Thoracic aorta (tissue), 2 donors: Measurements from ENCODE around the gene RTKN. TPM values are rescaled to one million over a fixed set of nuclear protein-coding genes. Genes with fewer than 3 reads are reported as not detected.
"Not testable (repeated sequence)": the region's sequence is repeated elsewhere in the genome, so short reads cannot be mapped to it uniquely, and the experiment has no call there.

Source experiments
- ATAC-seq: fragments of 150-250 bp; one replicate; pipeline ENCODE4 v1.8.0; 2017; ENCODE audit warnings: low read depth; ENCODE audit not compliant: insufficient number of reproducible peaks, low FRiP score
- DNase-seq: peaks from one replicate; pipeline ENCODE4 v3.0.0-alpha.2; 2020; ENCODE audit warnings: low spot score
- H3K27ac ChIP-seq, 2 donors: fragments of 200-600 bp; sonication (generic); 1 replicate in 1 of 2; 2 replicates in 1 of 2; pipeline ENCODE4 v1.5.1; 2016; ENCODE audit warnings: mild to moderate bottlenecking in 2 of 2, moderate library complexity in 2 of 2
- H3K27me3 ChIP-seq: fragments of 200-600 bp; sonication (generic); replicated peaks from 2 replicates; pipeline ENCODE4 v1.6.0; 2016; ENCODE audit warnings: mild to moderate bottlenecking; ENCODE audit not compliant: insufficient read depth
- H3K36me3 ChIP-seq: fragments of 200-600 bp; sonication (generic); one replicate; pipeline ENCODE4 v1.5.1; 2016
- H3K4me1 ChIP-seq, 2 donors: fragments of 200-600 bp; sonication (generic); 1 replicate in 1 of 2; 2 replicates in 1 of 2; pipeline versions ENCODE4 v1.5.1 to v1.6.0; 2016; ENCODE audit warnings: low read depth in 2 of 2, mild to moderate bottlenecking in 1 of 2; ENCODE audit not compliant: control insufficient read depth in 1 of 2
- H3K4me3 ChIP-seq: fragments of 200-600 bp; sonication (generic); 2 replicates; pipeline ENCODE4 v1.5.1; 2016; ENCODE audit warnings: mild to moderate bottlenecking
- H3K9me3 ChIP-seq: fragments of 200-600 bp; sonication (generic); 2 replicates; pipeline ENCODE4 v1.5.1; 2016
- CTCF ChIP-seq: fragments of 200-600 bp; sonication (generic); IDR thresholded peaks from one replicate; pipeline ENCODE4 v1.5.1; 2019; ENCODE audit warnings: antibody characterized with exemption
- total RNA-seq, 2 donors: library from RNA; depleted of rRNA; stranded (reverse); fragments of >200 nt; gene quantifications; one replicate each; pipeline versions ENCODE4 v1.1.0 to v1.2.3, GENCODE V29; 2016

RTKN gene
- total RNA-seq, 2 donors from 2014 or later: 23.2 to 25.6 TPM

- no peak for TF ChIP-seq CTCF
- Histone ChIP-seq H3K4me1 (peaks cover under 1 to 29% of the 10 kb centered on the region in 2 donors), H3K27ac (no peak overlapping the region), H3K4me3 (no peak overlapping the region), H3K9me3 (no peaks in the 10 kb centered on the region), H3K27me3 (no peaks in the 10 kb centered on the region), H3K36me3 (no peaks in the 10 kb centered on the region)
- DNase-seq (no peak), ATAC-seq (no peak)
These were observed 3.0 kb upstream of the RTKN start for GRCh38 chr2:74444498-74445318.

GRCh38 chr2:74442483-74443297, 953 bp upstream of the RTKN start:
- Histone ChIP-seq H3K4me3 (peak overlapping the region; percentile 72), H3K4me1 (peaks cover 3 to 48% of the 10 kb centered on the region in 2 donors)
- not testable (repeated sequence) for H3K36me3 ChIP-seq, H3K27me3 ChIP-seq, H3K27ac ChIP-seq, H3K9me3 ChIP-seq, DNase-seq, ATAC-seq

GRCh38 chr2:74441170-74441689, 507 bp downstream of the RTKN start:
- H3K4me1 ChIP-seq: peaks cover 3 to 49% of the 10 kb centered on the region in 2 donors
- no peak for ATAC-seq
- H3K36me3 ChIP-seq: no peaks in the 10 kb centered on the region
- peak overlapping the region; percentile 54 to 79 for H3K27ac ChIP-seq
- no peak for DNase-seq
- H3K9me3 ChIP-seq: no peaks in the 10 kb centered on the region
- peak overlapping the region; percentile 72 for H3K4me3 ChIP-seq
- TF ChIP-seq CTCF: no peak
- H3K27me3 ChIP-seq: no peaks in the 10 kb centered on the region

- Histone ChIP-seq H3K4me1 (peaks cover 3 to 49% of the 10 kb centered on the region in 2 donors), H3K4me3 (peak overlapping the region; percentile 72), H3K27ac (peak overlapping the region; percentile 54 to 79), H3K36me3 (no peaks in the 10 kb centered on the region), H3K9me3 (no peaks in the 10 kb centered on the region), H3K27me3 (no peaks in the 10 kb centered on the region)
- TF ChIP-seq CTCF: peak; percentile 44
- DNase-seq: peak; percentile 40
- peak; percentile 70 for ATAC-seq
These were observed 1.2 kb downstream of the RTKN start for GRCh38 chr2:74440378-74441169.

GRCh38 chr2:74439803-74440377, 1.8 kb downstream of the RTKN start:
- Histone ChIP-seq H3K27me3 (no peaks in the 10 kb centered on the region), H3K9me3 (no peaks in the 10 kb centered on the region), H3K27ac (peak overlapping the region; percentile 40 to 54), H3K4me1 (peaks cover 3 to 49% of the 10 kb centered on the region in 2 donors), H3K4me3 (peak overlapping the region; percentile 72), H3K36me3 (no peaks in the 10 kb centered on the region)
- ATAC-seq (peak; percentile 31), DNase-seq (no peak)
- TF ChIP-seq CTCF: no peak
